Fibroblast of villous mesenchyme (primary cell): Measurements from ENCODE around the gene PRRC2B. TPM values are rescaled to one million over a fixed set of nuclear protein-coding genes. Genes with fewer than 3 reads are reported as not detected.

Experiments
- DNase-seq: peaks from one replicate; pipeline ENCODE4 v3.0.0-alpha.2; 2010; ENCODE audit warnings: low read depth
- H3K4me3 ChIP-seq: 2 replicates; pipeline ENCODE4 v1.5.1; 2011; ENCODE audit warnings: low read depth, mild to moderate bottlenecking, low read length
- CTCF ChIP-seq: IDR thresholded peaks from 2 replicates; pipeline ENCODE4 v1.5.1; 2012; ENCODE audit warnings: low read depth, mild to moderate bottlenecking, low read length; ENCODE audit not compliant: insufficient read depth
- total RNA-seq: library from RNA; depleted of rRNA; stranded (reverse); fragments of >200 nt; gene quantifications from 2 replicates; pipeline ENCODE4 v1.2.3, GENCODE V29; 2012

PRRC2B gene
- total RNA-seq, 1 donor = 92.8 TPM

GRCh38 chr9:131530920-131531832 lies 137.3 kb downstream of the PRRC2B start, which contains the start of gene UCK1:
TSS of gene UCK1 (minus strand) at chr9:131531263. CDS start at chr9:131531174, 89 bp downstream.
- peak within 1 kb of the TSS; percentile 79 for H3K4me3 ChIP-seq
- TF ChIP-seq CTCF = no peak
- DNase-seq = peak; percentile 81

- no peak for DNase-seq
- H3K4me3 ChIP-seq = no peak overlapping the region
- TF ChIP-seq CTCF = no peak
These were observed 140.9 kb downstream of the PRRC2B start for GRCh38 chr9:131534721-131535237.

- TF ChIP-seq CTCF = no peak
- DNase-seq = no peak
- H3K4me3 ChIP-seq = no peak overlapping the region
These were observed 144.1 kb downstream of the PRRC2B start for GRCh38 chr9:131537946-131538345.

- no peak for TF ChIP-seq CTCF
- no peak for DNase-seq
- H3K4me3 ChIP-seq = no peak overlapping the region
These were observed 145.5 kb downstream of the PRRC2B start for GRCh38 chr9:131539223-131539923.

- no peak for TF ChIP-seq CTCF
- H3K4me3 ChIP-seq = no peak overlapping the region
- DNase-seq = no peak
These were observed 149.3 kb downstream of the PRRC2B start for GRCh38 chr9:131543141-131543540.

GRCh38 chr9:131545003-131545785 lies 151.3 kb downstream of the PRRC2B start, which contains the start of gene PRRT1B:
TSS of gene PRRT1B (plus strand) at chr9:131545523. CDS start at chr9:131545616, 93 bp downstream.
- TF ChIP-seq CTCF = no peak

More at GRCh38 chr9:131545003-131545785, 151.3 kb downstream of the PRRC2B start, which contains the start of gene PRRT1B:
- no peak for DNase-seq
- no peak within 1 kb of the TSS for H3K4me3 ChIP-seq
